Tibial artery (tissue), 4 donors: ENCODE measurements around the gene SLC38A2.
A peak's percentile ranks its signal among the peaks of the same experiment; 100 is the strongest.

ENCODE experiments used
- DNase-seq, 2 donors: peaks; one replicate each; pipeline ENCODE4 v3.0.0-alpha.2; 2019
- H3K27ac ChIP-seq, 2 donors: fragments of 200-600 bp; sonication (generic) in 1 of 2; 1 replicate in 1 of 2; 2 replicates in 1 of 2; pipeline ENCODE4 v1.5.1; 2018 to 2019; ENCODE audit warnings: mild to moderate bottlenecking in 1 of 2
- H3K27me3 ChIP-seq, 2 donors: fragments of 200-600 bp; sonication (generic) in 1 of 2; one replicate each; pipeline versions ENCODE4 v1.5.1 to v1.6.0; 2016 to 2019
- H3K36me3 ChIP-seq, 3 donors: fragments of 200-600 bp; sonication (generic) in 2 of 3; one replicate each; pipeline ENCODE4 v1.5.1; 2016 to 2019; ENCODE audit warnings: mild to moderate bottlenecking in 2 of 3
- H3K4me1 ChIP-seq, 4 donors: fragments of 200-600 bp; sonication (generic) in 2 of 4; 1 replicate in 3 of 4; 2 replicates in 1 of 4; pipeline ENCODE4 v1.5.1; 2016 to 2019
- H3K4me3 ChIP-seq, 2 donors: fragments of 200-600 bp; sonication (generic) in 1 of 2; 1 replicate in 1 of 2; 2 replicates in 1 of 2; pipeline ENCODE4 v1.5.1; 2018 to 2019; ENCODE audit warnings: mild to moderate bottlenecking in 2 of 2
- H3K9me3 ChIP-seq, 3 donors: fragments of 200-600 bp; sonication (generic) in 1 of 3; one replicate each; pipeline ENCODE4 v1.5.1; 2016 to 2019
- CTCF ChIP-seq, 2 experiments: fragments of 200-600 bp in 1 of 2; fragments of 450-650 bp in 1 of 2; IDR thresholded peaks; one replicate each; pipeline ENCODE4 v1.5.1; 2017 to 2019; ENCODE audit warnings: antibody characterized with exemption in 2 of 2, mild to moderate bottlenecking in 1 of 2, moderate library complexity in 1 of 2
- intact Hi-C: fragments of 100-400 bp; cut with DNase I; formaldehyde crosslinking; loops from one replicate; pipeline ENCODE4 v1.15.0; 2023; ENCODE audit warnings: low total_unique reads

SLC38A2 gene

GRCh38 chr12:46367351-46368029 lies 5.1 kb downstream of the SLC38A2 start:
- H3K36me3 ChIP-seq, result peaks cover 87 to 100% (median 87%) of the 10 kb centered on the region in 3 donors

DNA sequence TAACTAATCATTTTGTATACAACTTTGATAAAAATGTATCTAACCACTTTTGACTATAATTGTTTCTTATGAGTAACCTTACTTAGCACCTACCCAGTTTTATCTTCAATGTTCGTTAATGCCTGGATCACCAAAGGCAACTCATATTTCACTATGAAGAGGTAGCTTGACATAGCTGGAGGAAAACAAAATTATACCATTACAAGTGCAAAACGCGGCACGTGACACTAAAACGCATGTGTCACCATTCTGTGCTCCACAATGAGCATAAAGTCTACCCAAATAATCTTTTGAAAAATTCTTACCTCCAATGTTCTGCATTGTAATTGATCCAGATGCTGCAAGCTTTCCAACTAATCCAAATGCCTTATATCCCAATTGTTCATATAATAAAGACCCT lies 5.8 kb downstream of the SLC38A2 start:
- Histone ChIP-seq H3K4me3 (peak overlapping the region; percentile 88 to 99), H3K9me3 (no peaks in the 10 kb centered on the region), H3K27me3 (no peaks in the 10 kb centered on the region), H3K36me3 (peaks cover 94 to 100% (median 94%) of the 10 kb centered on the region in 3 donors), H3K27ac (peak overlapping the region; percentile 96), H3K4me1 (peaks cover 4 to 86% (median 50%) of the 10 kb centered on the region in 4 donors)
- no peak for DNase-seq
- TF ChIP-seq CTCF (IDR thresholded peaks at IDR 0.05), result no peak
- intact Hi-C loops, result no loop called here

More at GRCh38 chr12:46367351-46368029, 5.1 kb downstream of the SLC38A2 start:
- intact Hi-C loops, result no loop called here
- no peaks in the 10 kb centered on the region for H3K27me3 ChIP-seq
- no peak for DNase-seq
- H3K4me3 ChIP-seq, result peak overlapping the region; percentile 88 to 99
- peak overlapping the region; percentile 96 for H3K27ac ChIP-seq
- no peaks in the 10 kb centered on the region for H3K9me3 ChIP-seq
- peaks cover 4 to 78% (median 50%) of the 10 kb centered on the region in 4 donors for H3K4me1 ChIP-seq
- TF ChIP-seq CTCF (IDR thresholded peaks at IDR 0.05), result no peak

DNA sequence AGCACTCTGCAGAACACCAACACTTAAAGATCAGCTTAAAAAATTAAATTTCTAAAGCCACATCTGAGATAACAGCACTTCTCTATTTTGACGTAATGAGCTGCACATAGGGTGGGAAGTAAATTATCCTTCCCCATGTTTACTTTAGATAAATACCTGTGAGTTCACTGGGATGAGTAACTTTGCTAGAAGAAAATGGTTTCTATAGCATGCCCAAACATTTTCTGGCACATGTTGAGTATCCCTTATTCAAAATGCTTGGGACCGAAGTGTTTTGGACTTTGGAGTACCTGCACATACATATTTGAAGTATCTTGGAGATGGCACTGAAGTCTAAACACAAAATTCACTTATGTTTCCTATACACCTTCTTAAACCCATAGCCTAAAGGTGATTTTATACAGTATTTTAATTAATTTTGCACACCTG lies 6.6 kb downstream of the SLC38A2 start:
- no peak for TF ChIP-seq CTCF (IDR thresholded peaks at IDR 0.05)
- intact Hi-C loops, result no loop called here
- H3K4me1 ChIP-seq, result peaks cover 4 to 94% (median 50%) of the 10 kb centered on the region in 4 donors
- H3K36me3 ChIP-seq, result peaks cover 100% of the 10 kb centered on the region in 3 donors
- DNase-seq, result no peak
- peak overlapping the region; percentile 53 to 96 for H3K27ac ChIP-seq
- H3K27me3 ChIP-seq, result no peaks in the 10 kb centered on the region
- peak overlapping the region; percentile 88 to 99 for H3K4me3 ChIP-seq
- H3K9me3 ChIP-seq, result no peaks in the 10 kb centered on the region

GRCh38 chr12:46364777-46365580 lies 7.6 kb downstream of the SLC38A2 start:
- H3K36me3 ChIP-seq, result peaks cover 100% of the 10 kb centered on the region in 3 donors
- peaks cover 4 to 100% (median 50%) of the 10 kb centered on the region in 4 donors for H3K4me1 ChIP-seq
- no peaks in the 10 kb centered on the region for H3K27me3 ChIP-seq
- H3K27ac ChIP-seq, result peak overlapping the region; percentile 53 to 96
- TF ChIP-seq CTCF (IDR thresholded peaks at IDR 0.05), result no peak
- peak in 1 of 2 donors; percentile 67 for DNase-seq
- peak overlapping the region; percentile 88 to 99 for H3K4me3 ChIP-seq
- intact Hi-C loops, result no loop called here
- H3K9me3 ChIP-seq, result no peaks in the 10 kb centered on the region

DNA sequence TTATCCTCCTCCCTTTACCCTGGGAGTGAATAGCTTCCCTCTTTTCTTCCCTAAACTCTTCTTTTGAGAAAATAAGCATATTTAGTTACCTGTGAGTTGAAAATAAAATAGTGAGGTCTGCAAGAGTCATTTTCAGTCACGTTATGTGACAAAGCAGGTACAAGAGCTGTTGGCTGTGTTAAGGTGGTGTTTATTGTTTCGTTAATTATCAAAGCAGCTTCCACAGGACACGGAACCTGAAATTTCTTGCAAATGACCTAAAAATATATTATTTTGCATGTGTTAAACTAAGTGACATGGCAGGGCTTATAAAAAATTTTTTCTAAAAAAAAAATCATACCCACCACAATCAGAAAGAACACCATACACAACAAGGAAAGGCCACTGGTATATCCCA lies 8.3 kb downstream of the SLC38A2 start:
- no peak for TF ChIP-seq CTCF (IDR thresholded peaks at IDR 0.05)
- Histone ChIP-seq H3K27me3 (no peaks in the 10 kb centered on the region), H3K27ac (peak overlapping the region; percentile 11 to 96), H3K4me1 (peaks cover 4 to 98% (median 47%) of the 10 kb centered on the region in 4 donors), H3K36me3 (peaks cover 100% of the 10 kb centered on the region in 3 donors), H3K9me3 (no peaks in the 10 kb centered on the region), H3K4me3 (peak overlapping the region in 1 of 2 donors; percentile 88)
- intact Hi-C loops, result no loop called here
- DNase-seq, result no peak
